Natural killer cell (primary cell): ENCODE measurements around the gene SOBP. TPM values are rescaled to one million over a fixed set of nuclear protein-coding genes. Genes with fewer than 3 reads are reported as not detected.

Experiments used
- ATAC-seq, 3 donors: fragments of 150-1000 bp in 2 of 3; fragments of 200-7000 bp in 1 of 3; cut with Tn5 transposase; 1 replicate in 1 of 3; 2 replicates in 2 of 3; pipeline ENCODE4 v1.10.0; 2021; ENCODE audit warnings: mild to moderate bottlenecking in 2 of 3, moderate library complexity in 2 of 3
- DNase-seq, 2 donors: peaks; one replicate each; pipeline versions ENCODE4 v3.0.0 to v3.0.0-alpha.2; 2013 to 2021; ENCODE audit warnings: mixed read lengths in 1 of 2
- H3K27ac ChIP-seq: one replicate; pipeline ENCODE4 v1.5.1; 2013; ENCODE audit warnings: mild to moderate bottlenecking, low read length
- H3K27me3 ChIP-seq: one replicate; pipeline ENCODE4 v1.6.1; 2013; ENCODE audit warnings: low read length; ENCODE audit not compliant: control insufficient read depth, insufficient read depth
- H3K36me3 ChIP-seq: one replicate; pipeline ENCODE4 v1.6.1; 2013; ENCODE audit warnings: low read length; ENCODE audit not compliant: control insufficient read depth, insufficient read depth
- H3K4me1 ChIP-seq: one replicate; pipeline ENCODE4 v1.6.1; 2013; ENCODE audit warnings: low read length; ENCODE audit not compliant: control insufficient read depth, insufficient read depth
- H3K4me3 ChIP-seq: one replicate; pipeline ENCODE4 v1.5.1; 2013; ENCODE audit warnings: low read length
- H3K9me3 ChIP-seq: one replicate; pipeline ENCODE4 v1.6.1; 2013; ENCODE audit warnings: low read length; ENCODE audit not compliant: control insufficient read depth, insufficient read depth
- H3K27ac Mint-ChIP-seq, 2 donors: one replicate each; pipeline ENCODE4 v1.8.0; 2022; ENCODE audit warnings: mild to moderate bottlenecking in 2 of 2, mixed read lengths in 2 of 2, moderate library complexity in 1 of 2
- H3K27me3 Mint-ChIP-seq, 2 donors: one replicate each; pipeline ENCODE4 v1.8.0; 2022; ENCODE audit warnings: low read depth in 2 of 2, mixed read lengths in 2 of 2
- H3K36me3 Mint-ChIP-seq: one replicate; pipeline ENCODE4 v1.8.0; 2022; ENCODE audit warnings: mixed read lengths
- H3K4me1 Mint-ChIP-seq, 2 donors: one replicate each; pipeline ENCODE4 v1.8.0; 2022; ENCODE audit warnings: mixed read lengths in 2 of 2
- H3K4me3 Mint-ChIP-seq: one replicate; pipeline ENCODE4 v1.8.0; 2022; ENCODE audit warnings: mild to moderate bottlenecking, moderate library complexity, mixed read lengths
- H3K9me3 Mint-ChIP-seq, 2 donors: one replicate each; pipeline ENCODE4 v1.8.0; 2022; ENCODE audit warnings: mixed read lengths in 2 of 2
- CTCF ChIP-seq: fragments of 200-600 bp; IDR thresholded peaks from one replicate; pipeline ENCODE4 v1.8.0; 2022; ENCODE audit warnings: antibody characterized with exemption
- WGBS: methylation state at CpG from one replicate; pipeline ENCODE4 v1.1.7; 2013; ENCODE audit warnings: missing lambda C conversion rate; ENCODE audit not compliant: insufficient coverage; 5-methylcytosine and 5-hydroxymethylcytosine counted together
- intact Hi-C: fragments of 100-400 bp; cut with micrococcal nuclease; formaldehyde crosslinking; loops from one replicate; pipeline ENCODE4 v1.14.2; 2022
- total RNA-seq, 4 donors: library from RNA; stranded (reverse); fragments of 120-200 nt in 1 of 4; gene quantifications; one replicate each; pipeline versions ENCODE4 v1.2.3 to v1.2.4, GENCODE V29; 2013 to 2022

The SOBP gene
- under 1 TPM in 2 of 3 donors, not detected in 1; 0.16 TPM for total RNA-seq
- 0.90 TPM for total RNA-seq (2013)

DNA sequence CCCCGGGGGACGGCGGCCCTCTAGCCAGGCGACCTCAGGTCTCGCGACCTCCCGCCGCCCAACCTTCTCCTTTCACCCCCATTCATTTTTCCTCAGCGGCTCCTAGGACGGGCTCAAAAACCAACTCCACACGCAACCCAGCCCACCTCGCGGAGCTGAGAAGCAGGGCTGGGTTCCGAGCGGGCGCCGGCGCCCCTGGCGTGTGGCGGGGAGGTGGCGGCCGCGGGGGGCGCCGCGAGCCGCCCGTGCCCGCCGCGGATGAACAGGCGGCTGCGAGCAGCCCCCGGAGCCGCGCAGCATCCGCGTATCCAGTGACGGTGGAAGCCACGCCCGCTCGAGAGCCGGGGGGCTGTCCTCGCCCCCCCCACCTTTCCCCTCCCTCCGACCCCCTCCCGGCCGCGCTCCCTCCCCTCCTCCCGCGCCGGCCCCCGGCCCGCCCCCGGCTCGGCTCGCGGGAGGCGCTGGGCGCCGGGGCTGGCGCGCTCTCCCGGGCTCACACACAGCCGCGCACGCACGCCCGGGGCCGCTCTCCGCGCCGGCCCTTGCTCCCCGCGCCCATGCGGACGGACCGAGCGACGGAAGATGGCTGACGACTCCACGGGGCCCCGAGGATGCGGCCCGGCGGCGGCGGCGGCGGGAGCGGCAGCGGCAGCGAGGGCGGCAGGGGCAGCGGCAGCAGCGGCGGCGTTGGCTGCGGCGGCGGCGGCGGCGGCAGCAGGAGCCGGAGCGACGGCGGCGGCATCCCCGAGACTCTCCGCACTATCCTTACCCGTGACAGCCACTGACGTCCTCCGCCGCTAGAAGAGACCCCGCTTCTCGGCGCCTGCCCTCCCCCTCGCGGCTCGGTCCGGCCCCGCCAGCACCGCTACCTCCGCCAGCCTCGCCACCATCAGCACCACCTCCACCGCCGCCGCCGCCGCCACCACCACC lies at the start of gene SOBP:
Gene SOBP (plus strand): TSS at position 482 of the 930 bp plus-strand sequence. CDS start 500 bp downstream, outside the sequence.
- H3K36me3 ChIP-seq, result no peaks in the 10 kb centered on the region
- H3K4me1 ChIP-seq, result peaks cover 28% of the 10 kb centered on the region
- H3K27ac Mint-ChIP-seq, result peak within 1 kb of the TSS in 1 of 2 donors; percentile 75
- TF ChIP-seq CTCF, result no peak
- H3K27me3 ChIP-seq, result peaks cover 57% of the 10 kb centered on the region
- H3K27me3 Mint-ChIP-seq, result peaks cover 32 to 33% of the 10 kb centered on the region in 2 donors
- DNase-seq (peak; percentile 29 to 58), ATAC-seq (peak; percentile 51 to 69 (median 57))
- intact Hi-C loops, result no loop called here
- H3K4me1 Mint-ChIP-seq, result peaks cover 28 to 29% of the 10 kb centered on the region in 2 donors
- peak within 1 kb of the TSS; percentile 87 for H3K4me3 Mint-ChIP-seq
- H3K27ac ChIP-seq, result no peak within 1 kb of the TSS
- no peaks in the 10 kb centered on the region for H3K36me3 Mint-ChIP-seq
- H3K9me3 ChIP-seq, result no peaks in the 10 kb centered on the region
- peak within 1 kb of the TSS; percentile 34 for H3K4me3 ChIP-seq
- under 1% methylated on average over 124 of the region's 130 CpGs for WGBS
- no peaks in the 10 kb centered on the region for H3K9me3 Mint-ChIP-seq

DNA sequence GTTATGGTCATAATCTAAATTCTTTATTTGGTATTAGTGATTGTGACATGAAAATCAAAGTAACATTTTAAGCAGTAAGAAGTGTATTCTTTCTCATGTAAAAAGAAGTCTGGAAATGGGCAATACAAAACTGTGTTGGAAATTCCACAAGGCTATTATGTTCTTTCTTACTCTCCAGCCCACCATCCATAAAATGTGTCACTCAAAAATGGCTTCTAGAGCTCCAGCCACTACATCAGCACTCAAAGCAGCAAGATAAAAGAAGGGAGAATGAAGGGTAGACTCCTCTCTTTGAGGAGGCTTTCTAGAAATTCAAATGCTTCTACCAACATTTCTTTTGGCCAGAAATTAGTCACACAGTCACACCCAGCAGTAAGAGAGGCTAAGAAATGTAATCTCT lies 49.0 kb upstream of the SOBP start:
- ATAC-seq (no peak), DNase-seq (no peak)
- H3K4me3 ChIP-seq, result no peak overlapping the region
- intact Hi-C loops, result no loop called here
- no peaks in the 10 kb centered on the region for H3K9me3 ChIP-seq
- Mint-ChIP-seq H3K27me3 (no peaks in the 10 kb centered on the region), H3K4me1 (peaks cover 21 to 45% of the 10 kb centered on the region in 2 donors), H3K9me3 (no peaks in the 10 kb centered on the region), H3K27ac (no peak overlapping the region), H3K4me3 (no peak overlapping the region), H3K36me3 (no peaks in the 10 kb centered on the region)
- TF ChIP-seq CTCF, result no peak
- no peaks in the 10 kb centered on the region for H3K4me1 ChIP-seq
- no peaks in the 10 kb centered on the region for H3K36me3 ChIP-seq
- no peaks in the 10 kb centered on the region for H3K27me3 ChIP-seq
- no peak overlapping the region for H3K27ac ChIP-seq

- Histone ChIP-seq H3K27ac (no peak overlapping the region), H3K27me3 (no peaks in the 10 kb centered on the region), H3K36me3 (no peaks in the 10 kb centered on the region), H3K9me3 (peaks cover 1% of the 10 kb centered on the region), H3K4me1 (no peaks in the 10 kb centered on the region), H3K4me3 (no peak overlapping the region)
- DNase-seq (no peak), ATAC-seq (no peak)
- no peak overlapping the region for H3K4me3 Mint-ChIP-seq
- peaks cover 18 to 43% of the 10 kb centered on the region in 2 donors for H3K4me1 Mint-ChIP-seq
- no peaks in the 10 kb centered on the region for H3K9me3 Mint-ChIP-seq
- WGBS, result 94% methylated on average over 1 of the region's 1 CpG
- no peak overlapping the region for H3K27ac Mint-ChIP-seq
- intact Hi-C loops, result no loop called here
- no peak for TF ChIP-seq CTCF
- no peaks in the 10 kb centered on the region for H3K27me3 Mint-ChIP-seq
- no peaks in the 10 kb centered on the region for H3K36me3 Mint-ChIP-seq
These were observed 48.2 kb upstream of the SOBP start for GRCh38 chr6:107441682-107442081.
